Measurements from ENCODE around the gene PHLPP1.

- TF ChIP-seq CTCF (tag by site-specific recombination; IDR thresholded peaks at IDR 0.05): no peak
- TF ChIP-seq REST (tag by site-specific recombination; IDR thresholded peaks at IDR 0.05): no peak
- no peak for TF ChIP-seq ZNF157 (tag by site-specific recombination; IDR thresholded peaks at IDR 0.05)
- no peak for TF ChIP-seq PRDM4 (tag by site-specific recombination; IDR thresholded peaks at IDR 0.05)
- TF ChIP-seq SCRT1 (tag by site-specific recombination; IDR thresholded peaks at IDR 0.05; ENCODE audit: borderline replicate concordance): no peak
Measured at GRCh38 chr18:62863579-62864001, 148.2 kb downstream of the PHLPP1 start.
